Activated CD4-positive, alpha-beta T cell treated with anti-CD3 and anti-CD28 coated beads for 4 hours (primary cell): ENCODE measurements around the gene MAPK1.
"Not testable (repeated sequence)": the region's sequence is repeated elsewhere in the genome, so short reads cannot be mapped to it uniquely, and the experiment has no call there.

Experiments used
- DNase-seq, 2 donors: peaks; one replicate each; pipeline ENCODE4 v3.0.0-alpha.2; 2020

MAPK1 gene

GRCh38 chr22:21881841-21882753 lies 14.7 kb upstream of the MAPK1 start:
- no peak for DNase-seq

- DNase-seq: no peak
Observed at GRCh38 chr22:21876486-21877176, 9.2 kb upstream of the MAPK1 start.

- DNase-seq: not testable (repeated sequence)
Observed at GRCh38 chr22:21874953-21875352, 7.5 kb upstream of the MAPK1 start.

- DNase-seq: no peak
Observed at GRCh38 chr22:21873619-21874018, 6.2 kb upstream of the MAPK1 start.

- DNase-seq: not testable (repeated sequence)
Observed at GRCh38 chr22:21872741-21873140, 5.3 kb upstream of the MAPK1 start.

- no peak for DNase-seq
Observed at GRCh38 chr22:21868651-21869050, 1.2 kb upstream of the MAPK1 start.

- DNase-seq: peak; percentile 15 to 21
Observed at GRCh38 chr22:21866833-21867527, 465 bp downstream of the MAPK1 start.

GRCh38 chr22:21865041-21865440 lies 2.4 kb downstream of the MAPK1 start:
- no peak for DNase-seq

- DNase-seq: no peak
Observed at GRCh38 chr22:21862386-21863245, 4.8 kb downstream of the MAPK1 start.

GRCh38 chr22:21861851-21862250 lies 5.6 kb downstream of the MAPK1 start:
- no peak for DNase-seq

- DNase-seq: no peak
Observed at GRCh38 chr22:21861264-21861848, 6.1 kb downstream of the MAPK1 start.

GRCh38 chr22:21860491-21861039 lies 6.9 kb downstream of the MAPK1 start:
- no peak for DNase-seq

- DNase-seq: no peak
Observed at GRCh38 chr22:21858025-21858764, 9.2 kb downstream of the MAPK1 start.

GRCh38 chr22:21857481-21857914 lies 9.9 kb downstream of the MAPK1 start:
- DNase-seq: no peak

- no peak for DNase-seq
Observed at GRCh38 chr22:21856868-21857267, 10.6 kb downstream of the MAPK1 start.

GRCh38 chr22:21856197-21856596 lies 11.2 kb downstream of the MAPK1 start:
- DNase-seq: no peak

- no peak for DNase-seq
Observed at GRCh38 chr22:21855676-21856075, 11.8 kb downstream of the MAPK1 start.

GRCh38 chr22:21850660-21851059 lies 16.8 kb downstream of the MAPK1 start:
- no peak for DNase-seq

GRCh38 chr22:21849489-21849888 lies 18.0 kb downstream of the MAPK1 start:
- no peak for DNase-seq

- DNase-seq: not testable (repeated sequence)
Observed at GRCh38 chr22:21848057-21848456, 19.4 kb downstream of the MAPK1 start.
